ENCODE data around the gene TOM1L1.

GRCh38 chr17:54898576-54898975 is 2.1 kb upstream of the TOM1L1 start:
- TF ChIP-seq CTCF (IDR thresholded peaks at IDR 0.05) (no peak), POLR2A (IDR thresholded peaks at IDR 0.05) (no peak)

Data from sigmoid colon (tissue), 3 donors.